ENCODE measurements around the gene SEC24C. TPM values are rescaled to one million over a fixed set of nuclear protein-coding genes. Genes with fewer than 3 reads are reported as not detected.
A peak's percentile ranks its signal among the peaks of the same experiment; 100 is the strongest.

Gene SEC24C
- total and polyA plus RNA-seq, 2 of the 13 experiments (the other 11 are each of a cell fraction or from before 2014, with no cell fraction given) = 63.1 to 66.4 TPM

DNA sequence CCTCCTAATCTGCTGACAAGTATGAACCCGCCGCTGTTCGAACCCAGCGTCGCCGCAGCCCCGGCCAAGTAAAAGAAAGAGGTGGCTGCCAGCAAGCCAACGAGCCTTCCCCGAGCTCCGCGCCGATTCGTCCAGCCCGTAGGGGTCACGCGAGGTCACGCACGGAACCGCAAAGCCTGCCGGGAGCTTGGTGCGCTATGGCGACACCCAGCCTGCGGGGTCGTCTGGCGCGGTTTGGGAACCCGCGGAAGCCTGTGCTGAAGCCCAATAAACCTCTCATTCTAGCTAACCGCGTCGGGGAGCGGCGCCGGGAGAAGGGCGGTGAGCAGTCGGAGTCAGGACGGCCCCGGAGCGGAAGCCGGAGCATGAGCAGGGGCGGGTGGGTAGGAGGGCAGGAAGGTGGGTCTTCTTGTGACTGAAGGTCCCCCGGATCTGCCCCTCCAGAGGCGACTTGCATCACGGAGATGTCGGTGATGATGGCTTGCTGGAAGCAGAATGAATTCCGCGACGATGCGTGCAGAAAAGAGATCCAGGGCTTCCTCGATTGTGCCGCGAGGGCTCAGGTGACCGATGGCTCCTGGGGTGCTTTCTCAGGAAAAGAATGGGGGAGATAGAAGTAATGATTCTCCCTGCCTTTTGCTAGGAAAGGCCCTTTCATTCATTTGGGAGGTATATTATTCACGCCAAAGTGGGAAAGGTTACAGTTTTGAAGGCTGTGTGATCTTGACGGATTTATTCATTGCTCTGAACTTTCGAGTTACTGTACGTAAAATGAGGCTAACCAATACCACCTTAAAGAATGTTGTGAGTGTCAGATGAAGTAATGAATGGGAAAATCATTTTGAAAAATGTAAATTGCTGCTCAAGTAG is 37.9 kb downstream of the SEC24C start, which contains the start of gene CHCHD1 (continued):
- TF ChIP-seq REXO4 (CRISPR knock-in tag; IDR thresholded peaks at IDR 0.05; ENCODE audit: borderline replicate concordance) (0 out of 2 replicates have a peak, but pooled peaks have one; percentile 52), BORCS8-MEF2B (CRISPR knock-in tag; IDR thresholded peaks at IDR 0.05) (peak; percentile 87; the same call in 1 of the 2 replicates), TGIF2 (CRISPR knock-in tag; IDR thresholded peaks at IDR 0.05) (0 out of 2 replicates have a peak, but pooled peaks have one; percentile 54), ELF1 (CRISPR knock-in tag; IDR thresholded peaks at IDR 0.05) (peak; percentile 76), ZNF772 (CRISPR knock-in tag; IDR thresholded peaks at IDR 0.05) (0 out of 2 replicates have a peak, but pooled peaks have one; percentile 49), ZNF609 (CRISPR knock-in tag; IDR thresholded peaks at IDR 0.05; ENCODE audit: borderline replicate concordance) (no peak), DR1 (CRISPR knock-in tag; IDR thresholded peaks at IDR 0.05) (peak; percentile 34; the same call in 1 of the 2 replicates), TCF12 (IDR thresholded peaks at IDR 0.05) (no peak), TCF12 (CRISPR knock-in tag; IDR thresholded peaks at IDR 0.05) (no peak), ZNF678 (CRISPR knock-in tag; IDR thresholded peaks at IDR 0.05) (no peak), PHF21A (CRISPR knock-in tag; IDR thresholded peaks at IDR 0.05) (peak; percentile 47; the same call in 1 of the 2 replicates), KAT2B (IDR thresholded peaks at IDR 0.05; ENCODE audit: borderline replicate concordance, low read depth, low read length) (no peak), SALL2 (CRISPR knock-in tag; IDR thresholded peaks at IDR 0.05) (peak; percentile 72; the same call in 1 of the 2 replicates), DNMT3B (CRISPR knock-in tag; conservative IDR thresholded peaks at IDR 0.05) (0 out of 2 replicates have a peak, but pooled peaks have one; percentile 48), ISL2 (CRISPR knock-in tag; IDR thresholded peaks at IDR 0.05) (peak; percentile 73), SIN3A (IDR thresholded peaks at IDR 0.05; ENCODE audit: borderline replicate concordance, low read depth, low read length) (0 out of 2 replicates have a peak, but pooled peaks have one; percentile 84), PPARG (CRISPR knock-in tag; conservative IDR thresholded peaks at IDR 0.05) (0 out of 2 replicates have a peak, but pooled peaks have one; percentile 25), POLR2G (IDR thresholded peaks at IDR 0.05; ENCODE audit: low read depth, low read length) (peak; percentile 93)
- TF ChIP-seq, protein P1, sequence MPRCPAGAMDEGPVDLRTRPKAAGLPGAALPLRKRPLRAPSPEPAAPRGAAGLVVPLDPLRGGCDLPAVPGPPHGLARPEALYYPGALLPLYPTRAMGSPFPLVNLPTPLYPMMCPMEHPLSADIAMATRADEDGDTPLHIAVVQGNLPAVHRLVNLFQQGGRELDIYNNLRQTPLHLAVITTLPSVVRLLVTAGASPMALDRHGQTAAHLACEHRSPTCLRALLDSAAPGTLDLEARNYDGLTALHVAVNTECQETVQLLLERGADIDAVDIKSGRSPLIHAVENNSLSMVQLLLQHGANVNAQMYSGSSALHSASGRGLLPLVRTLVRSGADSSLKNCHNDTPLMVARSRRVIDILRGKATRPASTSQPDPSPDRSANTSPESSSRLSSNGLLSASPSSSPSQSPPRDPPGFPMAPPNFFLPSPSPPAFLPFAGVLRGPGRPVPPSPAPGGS (CRISPR knock-in tag; IDR thresholded peaks at IDR 0.05) = peak; percentile 67
- TF ChIP-seq, protein P2, sequence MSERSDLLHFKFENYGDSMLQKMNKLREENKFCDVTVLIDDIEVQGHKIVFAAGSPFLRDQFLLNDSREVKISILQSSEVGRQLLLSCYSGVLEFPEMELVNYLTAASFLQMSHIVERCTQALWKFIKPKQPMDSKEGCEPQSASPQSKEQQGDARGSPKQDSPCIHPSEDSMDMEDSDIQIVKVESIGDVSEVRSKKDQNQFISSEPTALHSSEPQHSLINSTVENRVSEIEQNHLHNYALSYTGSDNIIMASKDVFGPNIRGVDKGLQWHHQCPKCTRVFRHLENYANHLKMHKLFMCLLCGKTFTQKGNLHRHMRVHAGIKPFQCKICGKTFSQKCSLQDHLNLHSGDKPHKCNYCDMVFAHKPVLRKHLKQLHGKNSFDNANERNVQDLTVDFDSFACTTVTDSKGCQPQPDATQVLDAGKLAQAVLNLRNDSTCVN (CRISPR knock-in tag; IDR thresholded peaks at IDR 0.05; ENCODE audit: borderline replicate concordance) = peak; percentile 78
- TF ChIP-seq, protein P3, sequence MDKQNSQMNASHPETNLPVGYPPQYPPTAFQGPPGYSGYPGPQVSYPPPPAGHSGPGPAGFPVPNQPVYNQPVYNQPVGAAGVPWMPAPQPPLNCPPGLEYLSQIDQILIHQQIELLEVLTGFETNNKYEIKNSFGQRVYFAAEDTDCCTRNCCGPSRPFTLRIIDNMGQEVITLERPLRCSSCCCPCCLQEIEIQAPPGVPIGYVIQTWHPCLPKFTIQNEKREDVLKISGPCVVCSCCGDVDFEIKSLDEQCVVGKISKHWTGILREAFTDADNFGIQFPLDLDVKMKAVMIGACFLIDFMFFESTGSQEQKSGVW (CRISPR knock-in tag; IDR thresholded peaks at IDR 0.05; ENCODE audit: borderline replicate concordance) = no peak

All from HepG2 (cell line).